ENCODE results near the gene WDR73. TPM values are rescaled to one million over a fixed set of nuclear protein-coding genes. Genes with fewer than 3 reads are reported as not detected.

WDR73 gene
- total RNA-seq, 1 donor = 26.8 TPM

DNA sequence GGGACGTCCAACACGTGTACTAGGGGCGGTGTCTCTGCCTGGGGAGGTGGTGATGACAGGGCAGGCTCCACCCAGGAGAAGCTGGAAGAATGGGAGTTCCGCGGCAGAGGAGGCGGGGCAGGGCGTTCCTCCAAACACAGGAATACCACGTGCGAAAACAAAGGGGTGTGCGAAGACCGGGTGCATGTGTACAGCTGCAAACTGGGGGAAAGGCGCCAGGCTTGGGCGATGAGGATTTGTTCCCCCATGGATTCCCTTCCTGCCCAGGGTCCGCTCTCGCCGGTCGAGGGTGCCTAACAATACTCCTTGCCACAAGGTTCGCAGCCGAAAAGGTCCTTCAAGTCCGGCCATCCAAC, 53.8 kb downstream of the WDR73 start:
- TF ChIP-seq, protein P1, sequence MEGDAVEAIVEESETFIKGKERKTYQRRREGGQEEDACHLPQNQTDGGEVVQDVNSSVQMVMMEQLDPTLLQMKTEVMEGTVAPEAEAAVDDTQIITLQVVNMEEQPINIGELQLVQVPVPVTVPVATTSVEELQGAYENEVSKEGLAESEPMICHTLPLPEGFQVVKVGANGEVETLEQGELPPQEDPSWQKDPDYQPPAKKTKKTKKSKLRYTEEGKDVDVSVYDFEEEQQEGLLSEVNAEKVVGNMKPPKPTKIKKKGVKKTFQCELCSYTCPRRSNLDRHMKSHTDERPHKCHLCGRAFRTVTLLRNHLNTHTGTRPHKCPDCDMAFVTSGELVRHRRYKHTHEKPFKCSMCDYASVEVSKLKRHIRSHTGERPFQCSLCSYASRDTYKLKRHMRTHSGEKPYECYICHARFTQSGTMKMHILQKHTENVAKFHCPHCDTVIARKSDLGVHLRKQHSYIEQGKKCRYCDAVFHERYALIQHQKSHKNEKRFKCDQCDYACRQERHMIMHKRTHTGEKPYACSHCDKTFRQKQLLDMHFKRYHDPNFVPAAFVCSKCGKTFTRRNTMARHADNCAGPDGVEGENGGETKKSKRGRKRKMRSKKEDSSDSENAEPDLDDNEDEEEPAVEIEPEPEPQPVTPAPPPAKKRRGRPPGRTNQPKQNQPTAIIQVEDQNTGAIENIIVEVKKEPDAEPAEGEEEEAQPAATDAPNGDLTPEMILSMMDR (IDR thresholded peaks at IDR 0.05; ENCODE audit: insufficient read depth, low read length) = no peak
- DNase-seq (ENCODE audit: low read depth) = peak; percentile 82
- H3K4me3 ChIP-seq (ENCODE audit: low read depth, low read length) = peak overlapping the region; percentile 93

DNA sequence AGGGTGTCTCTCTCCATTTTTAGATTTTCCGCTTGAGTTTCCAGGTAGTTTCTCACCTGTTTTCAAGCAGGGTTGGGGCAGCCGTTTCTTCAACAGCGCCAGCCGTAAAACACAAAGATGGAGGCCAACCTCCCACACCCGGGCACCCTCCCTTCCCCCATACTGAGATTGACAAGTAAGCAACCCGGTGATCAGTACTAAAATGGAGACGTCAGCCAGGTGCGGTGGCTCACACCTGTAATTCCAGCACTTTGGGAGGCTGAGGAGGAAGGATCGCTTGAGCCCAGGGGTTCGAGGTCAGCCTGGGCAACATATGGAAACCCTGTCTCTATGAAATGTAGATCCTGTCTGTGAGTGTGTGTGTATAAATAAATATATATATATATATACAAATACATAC, 54.2 kb downstream of the WDR73 start:
- H3K4me3 ChIP-seq (ENCODE audit: low read depth, low read length) = peak overlapping the region; percentile 51
- TF ChIP-seq, protein P1 (IDR thresholded peaks at IDR 0.05; ENCODE audit: insufficient read depth, low read length) = no peak
- no peak for DNase-seq (ENCODE audit: low read depth)

DNA sequence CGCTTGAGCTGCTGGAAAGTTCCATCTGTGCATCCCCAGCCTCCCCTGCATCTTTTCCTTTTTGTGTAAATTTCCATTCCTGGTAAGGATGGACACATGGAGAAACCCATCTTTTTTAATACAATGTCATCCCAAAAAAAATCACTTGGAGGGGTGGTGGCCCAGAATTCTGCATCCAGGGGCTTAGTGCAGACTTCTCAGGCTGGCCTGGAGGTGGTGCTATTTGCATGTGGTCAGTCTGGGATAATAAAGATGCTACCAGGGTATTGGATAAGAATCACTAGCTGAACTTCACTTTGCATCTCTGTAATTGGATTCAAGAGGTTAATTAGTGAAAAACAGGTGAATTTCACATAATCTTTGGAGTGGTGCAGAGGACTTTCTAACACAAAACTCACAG, 55.1 kb downstream of the WDR73 start:
- peak; percentile 68 for DNase-seq (ENCODE audit: low read depth)
- TF ChIP-seq, protein P1 (IDR thresholded peaks at IDR 0.05; ENCODE audit: insufficient read depth, low read length) = peak; percentile 80
- no peak overlapping the region for H3K4me3 ChIP-seq (ENCODE audit: low read depth, low read length)

DNA sequence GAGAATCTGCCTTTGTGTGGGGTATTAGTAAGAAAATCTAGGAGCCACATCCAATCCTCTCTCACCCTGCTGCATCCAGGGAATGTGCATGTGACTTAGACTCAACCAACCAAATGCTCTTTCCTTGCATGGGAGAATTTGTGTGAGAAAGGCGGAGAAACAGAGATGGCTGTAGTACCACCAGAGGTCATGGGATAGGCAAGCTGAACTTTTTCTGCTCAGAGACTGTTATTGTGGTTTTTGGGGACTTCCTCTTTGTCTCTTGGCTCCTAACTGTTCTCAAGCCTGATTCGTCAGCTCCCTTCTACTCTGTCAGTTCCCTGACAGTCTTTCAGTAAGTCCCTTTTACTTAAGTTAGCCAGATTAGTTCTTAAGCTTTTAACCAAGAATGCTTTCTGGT, 55.8 kb downstream of the WDR73 start:
- H3K4me3 ChIP-seq (ENCODE audit: low read depth, low read length) = no peak overlapping the region
- TF ChIP-seq, protein P1 (IDR thresholded peaks at IDR 0.05; ENCODE audit: insufficient read depth, low read length) = no peak
- DNase-seq (ENCODE audit: low read depth) = no peak

DNA sequence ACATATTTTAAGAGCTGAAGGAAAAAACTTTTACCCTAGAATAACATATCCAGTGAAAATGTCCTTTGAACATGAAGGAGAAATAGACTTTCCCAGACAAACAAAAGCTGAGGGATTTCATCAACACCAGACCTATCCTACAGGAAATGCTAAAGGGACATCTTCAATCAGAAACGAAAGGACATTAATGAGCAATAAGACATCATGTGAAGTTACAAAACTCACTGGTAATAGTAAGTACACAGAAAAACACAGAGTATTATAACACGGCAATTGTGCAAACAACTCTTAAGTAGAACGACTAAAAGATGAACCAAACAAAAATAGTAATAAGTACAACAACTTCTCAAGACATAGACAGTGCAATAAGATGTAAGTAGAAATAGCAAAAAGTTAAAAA, 56.8 kb downstream of the WDR73 start:
- no peak for DNase-seq (ENCODE audit: low read depth)
- H3K4me3 ChIP-seq (ENCODE audit: low read depth, low read length) = no peak overlapping the region

DNA sequence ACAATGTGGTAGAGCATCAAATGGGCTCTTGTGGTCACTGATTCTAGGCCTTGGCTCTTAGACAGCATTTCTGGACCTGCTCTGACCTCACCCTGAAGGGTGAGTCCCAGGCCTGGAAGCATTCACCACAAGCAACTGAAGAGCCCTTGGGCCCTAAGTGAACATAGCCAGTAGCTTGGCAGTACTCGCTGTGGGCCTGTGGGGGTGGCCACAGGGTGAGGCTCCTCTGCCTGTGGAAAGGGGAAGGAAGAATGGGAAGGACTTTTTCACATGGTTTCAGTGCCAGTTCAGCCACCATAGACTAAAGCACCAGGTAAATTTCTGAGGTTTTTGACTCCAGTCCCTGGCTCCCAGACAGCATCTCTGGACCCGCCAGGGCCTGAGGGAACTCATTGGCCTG, 58.4 kb downstream of the WDR73 start:
- H3K4me3 ChIP-seq (ENCODE audit: low read depth, low read length) = no peak overlapping the region
- DNase-seq (ENCODE audit: low read depth) = no peak
- TF ChIP-seq, protein P1 (IDR thresholded peaks at IDR 0.05; ENCODE audit: insufficient read depth, low read length) = no peak

More for the DNA sequence above, 56.8 kb downstream of the WDR73 start:
- TF ChIP-seq, protein P1 (IDR thresholded peaks at IDR 0.05; ENCODE audit: insufficient read depth, low read length) = no peak

DNA sequence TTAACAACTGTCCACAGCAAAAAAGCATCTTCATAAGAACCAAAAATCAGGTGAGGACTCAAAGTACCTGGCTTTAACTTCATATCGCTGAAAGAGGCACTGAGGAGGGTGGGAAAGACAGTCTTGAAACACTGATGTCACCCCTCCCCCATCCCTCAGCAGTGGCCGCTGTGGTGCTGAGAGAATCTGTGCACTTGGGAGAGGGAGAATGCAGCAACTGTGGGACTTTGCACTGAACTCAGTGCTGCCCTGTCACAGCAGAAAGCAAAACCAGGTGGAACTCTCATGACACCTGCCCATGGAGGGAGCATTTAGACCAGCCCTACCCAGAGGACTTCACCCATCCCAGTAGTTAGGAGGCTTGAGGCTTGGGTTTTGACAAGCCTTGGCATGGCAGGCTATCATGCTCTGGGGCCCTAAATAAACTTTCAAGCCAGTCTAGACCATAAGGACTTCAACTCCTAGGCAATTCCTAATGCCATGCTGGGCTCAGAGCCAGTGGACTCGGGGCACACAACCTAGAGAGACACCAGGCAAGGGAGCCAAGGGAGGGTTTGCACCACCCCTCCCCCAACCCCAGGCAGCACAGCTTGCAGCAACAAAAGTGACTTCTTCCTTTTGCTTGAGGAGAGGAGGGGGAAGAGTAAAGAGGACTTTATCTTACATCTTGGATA, 59.3 kb downstream of the WDR73 start:
- DNase-seq (ENCODE audit: low read depth) = no peak
- TF ChIP-seq, protein P1 (IDR thresholded peaks at IDR 0.05; ENCODE audit: insufficient read depth, low read length) = no peak
- no peak overlapping the region for H3K4me3 ChIP-seq (ENCODE audit: low read depth, low read length)

All from fibroblast of the aortic adventitia (primary cell).